D341Med (cell line): ENCODE data around the gene PZP.
"Not testable (repeated sequence)": the region's sequence is repeated elsewhere in the genome, so short reads cannot be mapped to it uniquely, and the experiment has no call there.

Experiments
- DNase-seq: peaks from one replicate; pipeline ENCODE4 v3.0.0; 2012; ENCODE audit warnings: low spot score

Gene PZP

GRCh38 chr12:9208229-9208628, at the start of gene PZP:
Gene PZP (minus strand): TSS chr12:9208395. CDS start chr12:9208341, 54 bp downstream.
- DNase-seq, result no peak

- no peak for DNase-seq
Observed at GRCh38 chr12:9256758-9257405, 48.7 kb upstream of the PZP start.

- no peak for DNase-seq
Observed at GRCh38 chr12:9256341-9256740, 48.1 kb upstream of the PZP start.

- no peak for DNase-seq
Observed at GRCh38 chr12:9255837-9256236, 47.6 kb upstream of the PZP start.

GRCh38 chr12:9253464-9253863, 45.3 kb upstream of the PZP start:
- DNase-seq, result no peak

- DNase-seq, result not testable (repeated sequence)
Observed at GRCh38 chr12:9252791-9253190, 44.6 kb upstream of the PZP start.

GRCh38 chr12:9252256-9252655, 44.1 kb upstream of the PZP start:
- no peak for DNase-seq

- DNase-seq, result no peak
Observed at GRCh38 chr12:9248435-9248834, 40.2 kb upstream of the PZP start.

- no peak for DNase-seq
Observed at GRCh38 chr12:9244894-9245293, 36.7 kb upstream of the PZP start.

- no peak for DNase-seq
Observed at GRCh38 chr12:9243999-9244649, 35.9 kb upstream of the PZP start.

- no peak for DNase-seq
Observed at GRCh38 chr12:9241301-9241700, 33.1 kb upstream of the PZP start.

- DNase-seq, result no peak
Observed at GRCh38 chr12:9240776-9241175, 32.6 kb upstream of the PZP start.

- not testable (repeated sequence) for DNase-seq
Observed at GRCh38 chr12:9240004-9240635, 31.9 kb upstream of the PZP start.

- no peak for DNase-seq
Observed at GRCh38 chr12:9237286-9237685, 29.1 kb upstream of the PZP start.

GRCh38 chr12:9235519-9235918, 27.3 kb upstream of the PZP start:
- DNase-seq, result no peak

- DNase-seq, result no peak
Observed at GRCh38 chr12:9227950-9228349, 19.8 kb upstream of the PZP start.

GRCh38 chr12:9223830-9224229, 15.6 kb upstream of the PZP start:
- DNase-seq, result no peak

- DNase-seq, result no peak
Observed at GRCh38 chr12:9221483-9221882, 13.3 kb upstream of the PZP start.

GRCh38 chr12:9221011-9221410, 12.8 kb upstream of the PZP start:
- not testable (repeated sequence) for DNase-seq

GRCh38 chr12:9214534-9214933, 6.3 kb upstream of the PZP start:
- DNase-seq, result no peak

GRCh38 chr12:9211687-9212086, 3.5 kb upstream of the PZP start:
- DNase-seq, result no peak

- DNase-seq, result no peak
Observed at GRCh38 chr12:9204380-9204779, 3.8 kb downstream of the PZP start.

GRCh38 chr12:9198012-9198411, 10.2 kb downstream of the PZP start:
- DNase-seq, result no peak

GRCh38 chr12:9184276-9184675, 23.9 kb downstream of the PZP start:
- DNase-seq, result no peak
